Measurements from ENCODE around the gene FRMD4A. TPM values are rescaled to one million over a fixed set of nuclear protein-coding genes. Genes with fewer than 3 reads are reported as not detected.

FRMD4A gene
- total and polyA plus RNA-seq, 8 donors, result 6.9 to 25.3 (median 11.3) TPM

DNA sequence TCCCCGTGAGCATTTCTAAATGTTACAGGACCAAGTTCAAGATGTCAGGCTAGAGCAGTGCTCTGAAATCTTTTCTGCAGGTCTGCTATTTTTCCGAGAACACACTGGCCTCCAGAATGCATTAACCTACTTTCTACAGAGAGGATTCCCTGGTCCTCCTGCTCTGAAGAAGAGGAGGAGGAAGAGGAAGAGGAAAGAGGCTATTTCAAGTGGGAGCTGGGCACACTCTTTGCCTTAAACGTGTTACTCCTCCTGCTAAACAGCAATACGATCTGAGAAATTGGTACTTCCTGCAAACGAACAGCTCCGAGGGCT is 157.4 kb downstream of the FRMD4A start:
- Histone ChIP-seq H3K27ac (no peak overlapping the region), H3K36me3 (no peaks in the 10 kb centered on the region), H3K4me1 (peaks cover 6 to 18% (median 14%) of the 10 kb centered on the region in 4 donors), H3K9me3 (no peaks in the 10 kb centered on the region), H3K27me3 (peaks cover 0 to 47% (median 26%) of the 10 kb centered on the region in 3 donors), H3K4me3 (peak overlapping the region; percentile 42 to 44 (median 42))
- 3 to 6% (median 4%) methylated on average over 6 of the region's 6 CpGs for WGBS, 5 donors
- no peak for TF ChIP-seq POLR2A (IDR thresholded peaks at IDR 0.05)
- TF ChIP-seq, protein P1, sequence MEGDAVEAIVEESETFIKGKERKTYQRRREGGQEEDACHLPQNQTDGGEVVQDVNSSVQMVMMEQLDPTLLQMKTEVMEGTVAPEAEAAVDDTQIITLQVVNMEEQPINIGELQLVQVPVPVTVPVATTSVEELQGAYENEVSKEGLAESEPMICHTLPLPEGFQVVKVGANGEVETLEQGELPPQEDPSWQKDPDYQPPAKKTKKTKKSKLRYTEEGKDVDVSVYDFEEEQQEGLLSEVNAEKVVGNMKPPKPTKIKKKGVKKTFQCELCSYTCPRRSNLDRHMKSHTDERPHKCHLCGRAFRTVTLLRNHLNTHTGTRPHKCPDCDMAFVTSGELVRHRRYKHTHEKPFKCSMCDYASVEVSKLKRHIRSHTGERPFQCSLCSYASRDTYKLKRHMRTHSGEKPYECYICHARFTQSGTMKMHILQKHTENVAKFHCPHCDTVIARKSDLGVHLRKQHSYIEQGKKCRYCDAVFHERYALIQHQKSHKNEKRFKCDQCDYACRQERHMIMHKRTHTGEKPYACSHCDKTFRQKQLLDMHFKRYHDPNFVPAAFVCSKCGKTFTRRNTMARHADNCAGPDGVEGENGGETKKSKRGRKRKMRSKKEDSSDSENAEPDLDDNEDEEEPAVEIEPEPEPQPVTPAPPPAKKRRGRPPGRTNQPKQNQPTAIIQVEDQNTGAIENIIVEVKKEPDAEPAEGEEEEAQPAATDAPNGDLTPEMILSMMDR (IDR thresholded peaks at IDR 0.05), result no peak
- no peak for TF ChIP-seq POLR2AphosphoS5 (IDR thresholded peaks at IDR 0.05)
- no peak for TF ChIP-seq EP300 (IDR thresholded peaks at IDR 0.05)
- no peak for DNase-seq
- intact Hi-C loops (cut with DNase I; ENCODE audit: low total_unique reads), result no loop called here

DNA sequence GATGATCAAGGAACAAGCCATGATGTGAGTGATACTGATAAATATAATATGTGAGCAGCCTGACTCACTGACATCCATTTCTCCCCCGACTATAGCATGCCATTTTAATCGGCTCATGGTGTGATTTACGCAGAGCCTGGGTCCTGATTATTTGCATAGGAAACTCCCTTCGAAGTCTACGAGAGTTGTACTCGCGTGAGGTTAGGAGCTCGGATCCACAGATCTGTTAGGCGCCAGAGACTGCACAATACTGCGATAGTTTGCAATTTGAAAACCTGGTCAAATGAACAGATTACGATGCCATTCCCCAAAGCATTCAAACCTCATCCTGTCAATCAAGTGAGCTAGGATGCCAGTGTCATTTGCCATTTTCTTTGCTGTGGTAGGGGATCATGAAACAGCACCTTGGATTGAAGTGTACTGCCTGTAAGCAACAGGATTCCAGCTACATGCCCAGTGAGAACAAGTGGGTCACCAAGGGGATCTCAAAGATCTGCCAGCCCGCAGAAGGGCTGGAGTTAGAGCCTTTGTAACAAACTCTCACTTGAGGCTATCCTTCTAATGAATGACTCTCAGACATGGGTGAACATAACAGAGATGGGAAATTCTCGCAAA is 158.3 kb downstream of the FRMD4A start:
- Histone ChIP-seq H3K4me1 (peaks cover 6 to 18% (median 14%) of the 10 kb centered on the region in 4 donors), H3K36me3 (no peaks in the 10 kb centered on the region), H3K4me3 (no peak overlapping the region), H3K9me3 (no peaks in the 10 kb centered on the region), H3K27ac (no peak overlapping the region), H3K27me3 (peaks cover 0 to 51% (median 33%) of the 10 kb centered on the region in 3 donors)
- TF ChIP-seq POLR2AphosphoS5 (IDR thresholded peaks at IDR 0.05) (no peak), EP300 (IDR thresholded peaks at IDR 0.05) (no peak), POLR2A (IDR thresholded peaks at IDR 0.05) (no peak)
- TF ChIP-seq, protein P1 (IDR thresholded peaks at IDR 0.05), result no peak
- DNase-seq, result no peak
- intact Hi-C loops (cut with DNase I; ENCODE audit: low total_unique reads), result no loop called here
- 84 to 87% (median 84%) methylated on average over 13 of the region's 13 CpGs for WGBS, 5 donors

DNA sequence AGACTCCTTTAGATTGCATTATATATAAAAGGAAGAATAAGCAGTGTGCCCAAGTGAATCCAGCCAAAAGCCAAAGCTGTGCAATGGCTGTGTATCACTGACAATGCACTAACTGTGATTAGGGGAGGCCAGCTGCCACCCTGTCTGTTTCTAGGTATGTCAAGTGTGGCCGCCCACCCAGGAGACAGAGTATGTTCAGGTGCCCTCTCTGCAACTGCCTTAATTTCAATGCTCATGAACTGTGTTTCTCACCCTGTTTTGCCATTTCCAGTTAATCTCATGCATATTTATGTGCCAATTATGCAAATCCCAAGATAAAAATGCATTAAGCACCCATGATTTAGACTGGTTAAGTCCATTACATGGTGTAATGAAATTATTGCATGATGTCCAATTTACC is 159.4 kb downstream of the FRMD4A start:
- peaks cover 0 to 48% (median 34%) of the 10 kb centered on the region in 3 donors for H3K27me3 ChIP-seq
- no peaks in the 10 kb centered on the region for H3K9me3 ChIP-seq
- 83 to 100% (median 93%) methylated on average over 1 of the region's 1 CpG for WGBS, 5 donors
- H3K4me3 ChIP-seq, result no peak overlapping the region
- no peak overlapping the region for H3K27ac ChIP-seq
- TF ChIP-seq, protein P1 (IDR thresholded peaks at IDR 0.05), result no peak
- TF ChIP-seq EP300 (IDR thresholded peaks at IDR 0.05), result no peak
- no peak for TF ChIP-seq POLR2AphosphoS5 (IDR thresholded peaks at IDR 0.05)
- TF ChIP-seq POLR2A (IDR thresholded peaks at IDR 0.05), result no peak
- H3K36me3 ChIP-seq, result no peaks in the 10 kb centered on the region
- intact Hi-C loops (cut with DNase I; ENCODE audit: low total_unique reads), result no loop called here
- DNase-seq, result no peak
- peaks cover 6 to 18% (median 14%) of the 10 kb centered on the region in 4 donors for H3K4me1 ChIP-seq

DNA sequence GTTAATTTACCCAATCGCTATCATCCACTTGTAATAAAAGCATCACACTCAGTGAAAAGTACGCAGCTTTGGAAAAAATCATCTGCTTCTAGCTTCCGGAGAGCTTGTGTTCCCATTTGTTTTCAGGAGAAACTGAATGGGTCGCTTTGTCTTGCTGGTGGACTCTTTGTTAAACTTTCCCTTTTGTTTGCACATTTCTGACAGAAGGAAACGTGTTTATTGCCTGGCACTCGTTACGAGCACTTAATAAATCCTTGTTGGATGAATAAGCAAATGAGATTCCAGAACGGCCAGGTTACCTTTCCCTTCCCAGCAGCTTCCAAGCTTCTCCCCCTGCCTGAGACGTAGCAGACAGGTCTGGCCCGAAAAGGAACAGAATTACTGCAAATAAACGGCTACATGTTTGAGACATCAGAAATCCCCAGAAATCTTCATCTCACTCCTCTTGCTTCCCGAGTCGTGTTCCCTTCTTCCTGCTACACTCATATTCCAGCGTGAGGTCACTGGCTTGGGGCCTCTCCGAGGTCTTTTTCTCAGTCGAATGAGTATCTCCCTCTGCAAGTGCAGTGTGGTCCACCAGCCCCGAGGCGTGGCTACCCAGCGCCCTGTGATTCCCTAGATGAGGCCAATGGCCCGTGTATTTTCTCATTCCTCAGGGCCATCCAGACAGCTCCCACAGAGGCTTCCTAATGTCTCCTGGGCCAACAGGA is 167.2 kb downstream of the FRMD4A start:
- intact Hi-C loops (cut with DNase I; ENCODE audit: low total_unique reads), result no loop called here
- no peak overlapping the region for H3K4me3 ChIP-seq
- WGBS, 5 donors, result 38 to 48% (median 42%) methylated on average over 20 of the region's 20 CpGs

More for the DNA sequence above, 167.2 kb downstream of the FRMD4A start:
- DNase-seq, result peak in 1 of 2 donors; percentile 20
- Histone ChIP-seq H3K27ac (no peak overlapping the region), H3K27me3 (peaks cover 0 to 46% (median 20%) of the 10 kb centered on the region in 3 donors), H3K4me1 (peaks cover 0 to 8% (median 0%) of the 10 kb centered on the region in 4 donors), H3K9me3 (no peaks in the 10 kb centered on the region), H3K36me3 (no peaks in the 10 kb centered on the region)
- no peak for TF ChIP-seq EP300 (IDR thresholded peaks at IDR 0.05)

All from stomach (tissue), 9 donors.